Stimulated activated CD4-positive, alpha-beta T cell treated with anti-CD3 and anti-CD28 coated beads, Interleukin-2, amount 100 ng/mL, for 4 hours (primary cell): ENCODE results near the gene GJD2.

Experiments used
- DNase-seq: peaks from one replicate; pipeline ENCODE4 v3.0.0-alpha.2; 2020; ENCODE audit warnings: low read depth

The GJD2 gene

GRCh38 chr15:34754674-34755418, at the start of gene GJD2:
TSS of gene GJD2 (minus strand) at chr15:34754998. CDS start at chr15:34754488, 510 bp downstream.
- DNase-seq = no peak

GRCh38 chr15:34804113-34804512, 49.3 kb upstream of the GJD2 start:
- no peak for DNase-seq

GRCh38 chr15:34802803-34803750, 48.3 kb upstream of the GJD2 start:
- no peak for DNase-seq

GRCh38 chr15:34802371-34802770, 47.6 kb upstream of the GJD2 start:
- DNase-seq = no peak

GRCh38 chr15:34799149-34800101, 44.6 kb upstream of the GJD2 start:
- DNase-seq = no peak

- no peak for DNase-seq
These were observed 42.1 kb upstream of the GJD2 start for GRCh38 chr15:34796847-34797435.

GRCh38 chr15:34795267-34796081, 40.7 kb upstream of the GJD2 start, which contains the start of gene ACTC1:
TSS of gene ACTC1 (minus strand) at chr15:34795549. CDS start at chr15:34794808, 741 bp downstream.
- DNase-seq = no peak

- DNase-seq = no peak
These were observed 39.9 kb upstream of the GJD2 start for GRCh38 chr15:34794590-34795206.

- no peak for DNase-seq
These were observed 39.1 kb upstream of the GJD2 start for GRCh38 chr15:34793901-34794300.

- DNase-seq = no peak
These were observed 38.3 kb upstream of the GJD2 start for GRCh38 chr15:34793071-34793470.

- no peak for DNase-seq
These were observed 36.9 kb upstream of the GJD2 start for GRCh38 chr15:34791701-34792100.

GRCh38 chr15:34790121-34790520, 35.3 kb upstream of the GJD2 start:
- no peak for DNase-seq

- no peak for DNase-seq
These were observed 34.5 kb upstream of the GJD2 start for GRCh38 chr15:34789326-34789725.

- DNase-seq = no peak
These were observed 31.4 kb upstream of the GJD2 start for GRCh38 chr15:34786206-34786605.

- DNase-seq = no peak
These were observed 29.2 kb upstream of the GJD2 start for GRCh38 chr15:34783991-34784390.

GRCh38 chr15:34783431-34783830, 28.6 kb upstream of the GJD2 start:
- DNase-seq = no peak

- no peak for DNase-seq
These were observed 28.1 kb upstream of the GJD2 start for GRCh38 chr15:34782901-34783300.

GRCh38 chr15:34780725-34781124, 25.9 kb upstream of the GJD2 start:
- DNase-seq = no peak

GRCh38 chr15:34776606-34777105, 21.9 kb upstream of the GJD2 start:
- no peak for DNase-seq

GRCh38 chr15:34773917-34774316, 19.1 kb upstream of the GJD2 start:
- no peak for DNase-seq
